RPMI7951 (cell line): ENCODE measurements around the gene HIVEP3. TPM values are rescaled to one million over a fixed set of nuclear protein-coding genes. Genes with fewer than 3 reads are reported as not detected.

Experiments
- DNase-seq: peaks from one replicate; pipeline ENCODE4 v3.0.0-alpha.2; 2012; ENCODE audit warnings: low read depth
- total RNA-seq: library from RNA; depleted of rRNA; stranded (reverse); fragments of >200 nt; shearing (Covaris generic); gene quantifications from 2 replicates; pipeline ENCODE4 v1.2.3, GENCODE V29; 2014

HIVEP3 gene
- total RNA-seq, 1 experiment from 2014 or later: 4.1 TPM

- DNase-seq: no peak
Measured at GRCh38 chr1:41894101-41894807, 24.5 kb downstream of the HIVEP3 start.

GRCh38 chr1:41892301-41892781, 26.4 kb downstream of the HIVEP3 start:
- DNase-seq: no peak

- DNase-seq: peak; percentile 76
Measured at GRCh38 chr1:41891199-41891896, 27.4 kb downstream of the HIVEP3 start.

GRCh38 chr1:41890825-41891198, 27.9 kb downstream of the HIVEP3 start:
- peak; percentile 95 for DNase-seq

- DNase-seq: no peak
Measured at GRCh38 chr1:41889506-41890414, 29.0 kb downstream of the HIVEP3 start.

- DNase-seq: no peak
Measured at GRCh38 chr1:41888756-41889155, 30.0 kb downstream of the HIVEP3 start.

- DNase-seq: no peak
Measured at GRCh38 chr1:41887365-41887764, 31.4 kb downstream of the HIVEP3 start.

- DNase-seq: no peak
Measured at GRCh38 chr1:41884256-41885230, 34.2 kb downstream of the HIVEP3 start.

GRCh38 chr1:41883507-41883906, 35.2 kb downstream of the HIVEP3 start:
- DNase-seq: no peak

GRCh38 chr1:41882486-41882885, 36.2 kb downstream of the HIVEP3 start:
- peak; percentile 46 for DNase-seq

- no peak for DNase-seq
Measured at GRCh38 chr1:41882068-41882477, 36.6 kb downstream of the HIVEP3 start.

- DNase-seq: no peak
Measured at GRCh38 chr1:41880950-41881885, 37.5 kb downstream of the HIVEP3 start.

GRCh38 chr1:41880261-41880660, 38.5 kb downstream of the HIVEP3 start:
- DNase-seq: peak; percentile 66

GRCh38 chr1:41879617-41880016, 39.1 kb downstream of the HIVEP3 start:
- no peak for DNase-seq

- DNase-seq: no peak
Measured at GRCh38 chr1:41878911-41879310, 39.8 kb downstream of the HIVEP3 start.

- no peak for DNase-seq
Measured at GRCh38 chr1:41878495-41878894, 40.2 kb downstream of the HIVEP3 start.

- DNase-seq: peak; percentile 44
Measured at GRCh38 chr1:41876576-41877445, 41.9 kb downstream of the HIVEP3 start.

GRCh38 chr1:41875487-41875886, 43.2 kb downstream of the HIVEP3 start:
- DNase-seq: no peak

- no peak for DNase-seq
Measured at GRCh38 chr1:41874903-41875411, 43.8 kb downstream of the HIVEP3 start.
